Measurements from ENCODE around the gene ELF2.
"Not testable (repeated sequence)": the region's sequence is repeated elsewhere in the genome, so short reads cannot be mapped to it uniquely, and the experiment has no call there.

Gene ELF2

DNA sequence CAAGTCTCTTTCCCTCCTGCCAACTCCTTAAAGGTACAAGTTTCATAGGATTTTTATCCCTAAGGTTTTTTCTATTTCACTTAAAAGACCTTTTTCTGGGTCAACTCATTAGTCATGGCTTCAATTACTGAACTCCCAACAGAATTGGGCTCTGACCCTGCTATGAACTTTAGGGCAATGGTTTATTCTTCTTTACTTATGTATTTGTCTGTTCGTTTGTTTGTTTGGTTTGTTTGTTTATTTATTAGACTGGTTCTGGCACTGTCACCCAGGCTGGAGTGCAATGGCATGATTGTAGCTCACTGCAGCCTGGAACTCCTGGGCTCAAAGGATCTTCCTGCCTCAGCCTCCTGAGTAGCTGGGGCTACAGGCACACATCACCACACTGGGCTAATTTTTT lies 167.3 kb downstream of the ELF2 start:
- Histone ChIP-seq H3K79me2 (ENCODE audit: insufficient read depth, low read length) (no peaks in the 10 kb centered on the region), H3K4me1 (ENCODE audit: insufficient read depth, low read length, poor library complexity, severe bottlenecking) (peaks cover 8% of the 10 kb centered on the region), H3K36me3 (ENCODE audit: insufficient read depth, low read length) (no peaks in the 10 kb centered on the region), H3K9ac (ENCODE audit: low read depth, low read length, poor library complexity, severe bottlenecking) (no peak overlapping the region), H3K9me3 (ENCODE audit: insufficient read depth, low read depth, low read length) (no peaks in the 10 kb centered on the region), H4K20me1 (ENCODE audit: insufficient read depth, low read length, poor library complexity, severe bottlenecking) (no peaks in the 10 kb centered on the region), H2AFZ (ENCODE audit: low read length) (no peak overlapping the region), H3K4me2 (ENCODE audit: low read depth, low read length, poor library complexity, severe bottlenecking) (no peak overlapping the region), H3K9me2 (replicated peaks; ENCODE audit: low read depth, low read length) (no peaks in the 10 kb centered on the region), H3K27me3 (ENCODE audit: insufficient read depth, low read length, poor library complexity, severe bottlenecking) (no peaks in the 10 kb centered on the region), H3K4me3 (ENCODE audit: low read length, poor library complexity, severe bottlenecking) (no peak overlapping the region), H3F3A (ENCODE audit: low read depth) (no peaks in the 10 kb centered on the region)
- TF ChIP-seq, protein P1, sequence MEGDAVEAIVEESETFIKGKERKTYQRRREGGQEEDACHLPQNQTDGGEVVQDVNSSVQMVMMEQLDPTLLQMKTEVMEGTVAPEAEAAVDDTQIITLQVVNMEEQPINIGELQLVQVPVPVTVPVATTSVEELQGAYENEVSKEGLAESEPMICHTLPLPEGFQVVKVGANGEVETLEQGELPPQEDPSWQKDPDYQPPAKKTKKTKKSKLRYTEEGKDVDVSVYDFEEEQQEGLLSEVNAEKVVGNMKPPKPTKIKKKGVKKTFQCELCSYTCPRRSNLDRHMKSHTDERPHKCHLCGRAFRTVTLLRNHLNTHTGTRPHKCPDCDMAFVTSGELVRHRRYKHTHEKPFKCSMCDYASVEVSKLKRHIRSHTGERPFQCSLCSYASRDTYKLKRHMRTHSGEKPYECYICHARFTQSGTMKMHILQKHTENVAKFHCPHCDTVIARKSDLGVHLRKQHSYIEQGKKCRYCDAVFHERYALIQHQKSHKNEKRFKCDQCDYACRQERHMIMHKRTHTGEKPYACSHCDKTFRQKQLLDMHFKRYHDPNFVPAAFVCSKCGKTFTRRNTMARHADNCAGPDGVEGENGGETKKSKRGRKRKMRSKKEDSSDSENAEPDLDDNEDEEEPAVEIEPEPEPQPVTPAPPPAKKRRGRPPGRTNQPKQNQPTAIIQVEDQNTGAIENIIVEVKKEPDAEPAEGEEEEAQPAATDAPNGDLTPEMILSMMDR (conservative IDR thresholded peaks at IDR 0.05; ENCODE audit: low read length), result no peak
- TF ChIP-seq EZH2phosphoT487 (IDR thresholded peaks at IDR 0.05; ENCODE audit: borderline replicate concordance), result no peak

DNA sequence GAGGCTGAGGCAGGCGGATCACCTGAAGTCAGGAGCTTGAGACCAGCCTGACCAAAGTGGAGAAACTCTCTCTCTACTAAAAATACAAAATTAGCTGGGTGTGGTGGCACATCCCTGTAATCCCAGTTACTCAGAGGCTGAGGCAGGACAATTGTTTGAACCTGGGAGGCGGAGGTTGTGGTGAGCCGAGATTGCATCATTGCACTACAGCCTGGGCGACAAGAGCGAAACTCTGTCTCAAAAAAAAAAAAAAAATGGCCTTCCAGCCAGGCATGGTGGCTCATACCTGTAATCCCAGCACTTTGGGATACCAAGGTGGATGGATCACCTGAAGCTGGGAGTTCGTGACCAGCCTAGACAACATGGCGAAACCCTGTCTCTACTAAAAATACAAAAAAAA lies 168.7 kb downstream of the ELF2 start:
- not testable (repeated sequence) for H3K9me2 ChIP-seq (replicated peaks; ENCODE audit: low read depth, low read length); H3K4me2 ChIP-seq (ENCODE audit: low read depth, low read length, poor library complexity, severe bottlenecking); H3F3A ChIP-seq (ENCODE audit: low read depth); H3K9me3 ChIP-seq (ENCODE audit: insufficient read depth, low read depth, low read length); H3K4me1 ChIP-seq (ENCODE audit: insufficient read depth, low read length, poor library complexity, severe bottlenecking); H3K4me3 ChIP-seq (ENCODE audit: low read length, poor library complexity, severe bottlenecking); H3K79me2 ChIP-seq (ENCODE audit: insufficient read depth, low read length); H2AFZ ChIP-seq (ENCODE audit: low read length); H3K9ac ChIP-seq (ENCODE audit: low read depth, low read length, poor library complexity, severe bottlenecking); H3K27me3 ChIP-seq (ENCODE audit: insufficient read depth, low read length, poor library complexity, severe bottlenecking); H4K20me1 ChIP-seq (ENCODE audit: insufficient read depth, low read length, poor library complexity, severe bottlenecking); H3K36me3 ChIP-seq (ENCODE audit: insufficient read depth, low read length)

DNA sequence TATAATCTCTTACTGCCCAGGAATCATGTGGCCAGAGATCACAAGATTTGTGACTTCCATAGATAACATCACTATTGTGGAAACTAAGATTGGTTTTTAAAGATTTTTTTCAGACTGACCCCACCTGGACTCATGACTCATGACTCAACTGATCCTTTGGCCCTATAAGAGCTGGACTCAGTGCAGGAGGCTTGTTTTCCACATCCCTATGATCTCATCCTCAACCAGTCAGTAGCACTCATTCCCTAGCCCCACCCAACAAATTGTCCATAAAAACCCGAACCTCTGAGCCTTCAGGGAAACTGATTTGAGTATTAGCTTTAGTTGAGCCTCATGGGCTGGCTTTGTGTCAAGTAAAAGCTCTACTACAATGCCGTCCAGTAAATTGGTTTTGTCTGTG lies 169.4 kb downstream of the ELF2 start:
- Histone ChIP-seq H2AFZ (ENCODE audit: low read length) (no peak overlapping the region), H3K9me3 (ENCODE audit: insufficient read depth, low read depth, low read length) (no peaks in the 10 kb centered on the region), H3K4me3 (ENCODE audit: low read length, poor library complexity, severe bottlenecking) (no peak overlapping the region), H3K4me1 (ENCODE audit: insufficient read depth, low read length, poor library complexity, severe bottlenecking) (no peaks in the 10 kb centered on the region), H4K20me1 (ENCODE audit: insufficient read depth, low read length, poor library complexity, severe bottlenecking) (no peaks in the 10 kb centered on the region), H3F3A (ENCODE audit: low read depth) (no peaks in the 10 kb centered on the region), H3K79me2 (ENCODE audit: insufficient read depth, low read length) (no peaks in the 10 kb centered on the region), H3K27me3 (ENCODE audit: insufficient read depth, low read length, poor library complexity, severe bottlenecking) (no peaks in the 10 kb centered on the region), H3K9me2 (replicated peaks; ENCODE audit: low read depth, low read length) (no peaks in the 10 kb centered on the region), H3K4me2 (ENCODE audit: low read depth, low read length, poor library complexity, severe bottlenecking) (no peak overlapping the region), H3K9ac (ENCODE audit: low read depth, low read length, poor library complexity, severe bottlenecking) (no peak overlapping the region), H3K36me3 (ENCODE audit: insufficient read depth, low read length) (no peaks in the 10 kb centered on the region)
- no peak for TF ChIP-seq EZH2phosphoT487 (IDR thresholded peaks at IDR 0.05; ENCODE audit: borderline replicate concordance)
- TF ChIP-seq, protein P1 (conservative IDR thresholded peaks at IDR 0.05; ENCODE audit: low read length), result no peak
